HG03520 (cell line): ENCODE data around the gene ARID4B.
"Not testable (repeated sequence)": the region's sequence is repeated elsewhere in the genome, so short reads cannot be mapped to it uniquely, and the experiment has no call there.

Source experiments
- ATAC-seq: cut with Tn5 transposase; IDR thresholded peaks from one replicate; pipeline ENCODE4 v1.9.1; 2021; ENCODE audit warnings: mild to moderate bottlenecking, moderate library complexity; ENCODE audit not compliant: unreplicated experiment

Gene ARID4B

GRCh38 chr1:235327559-235328270 lies at the start of gene ARID4B:
Gene ARID4B (minus strand): TSS chr1:235328179. CDS start chr1:235326919, 1,260 bp downstream.
- ATAC-seq = peak; percentile 8

- ATAC-seq = no peak
Measured at GRCh38 chr1:235375919-235376605, 48.1 kb upstream of the ARID4B start.

- no peak for ATAC-seq
Measured at GRCh38 chr1:235369802-235370201, 41.8 kb upstream of the ARID4B start.

GRCh38 chr1:235368428-235368827 lies 40.4 kb upstream of the ARID4B start:
- no peak for ATAC-seq

GRCh38 chr1:235367000-235367908 lies 39.3 kb upstream of the ARID4B start, which contains the start of gene TBCE:
Gene TBCE (plus strand): TSS chr1:235367427. CDS start chr1:235380050, 12,623 bp downstream.
- peak; percentile 99 for ATAC-seq

GRCh38 chr1:235366286-235366685 lies 38.3 kb upstream of the ARID4B start:
- no peak for ATAC-seq

GRCh38 chr1:235364189-235364588 lies 36.2 kb upstream of the ARID4B start:
- ATAC-seq = not testable (repeated sequence)

- no peak for ATAC-seq
Measured at GRCh38 chr1:235358899-235359298, 30.9 kb upstream of the ARID4B start.

GRCh38 chr1:235357485-235358373 lies 29.8 kb upstream of the ARID4B start:
- no peak for ATAC-seq

GRCh38 chr1:235351898-235352297 lies 23.9 kb upstream of the ARID4B start:
- no peak for ATAC-seq

- no peak for ATAC-seq
Measured at GRCh38 chr1:235351441-235351840, 23.5 kb upstream of the ARID4B start.

GRCh38 chr1:235343726-235344125 lies 15.7 kb upstream of the ARID4B start:
- ATAC-seq = no peak

- ATAC-seq = no peak
Measured at GRCh38 chr1:235342471-235342870, 14.5 kb upstream of the ARID4B start.

- no peak for ATAC-seq
Measured at GRCh38 chr1:235342039-235342438, 14.1 kb upstream of the ARID4B start.

GRCh38 chr1:235341334-235341733 lies 13.4 kb upstream of the ARID4B start:
- no peak for ATAC-seq

GRCh38 chr1:235339746-235340145 lies 11.8 kb upstream of the ARID4B start:
- ATAC-seq = no peak

- ATAC-seq = no peak
Measured at GRCh38 chr1:235336903-235337302, 8.9 kb upstream of the ARID4B start.

GRCh38 chr1:235331401-235331800 lies 3.4 kb upstream of the ARID4B start:
- ATAC-seq = no peak

- ATAC-seq = no peak
Measured at GRCh38 chr1:235330918-235331285, 2.9 kb upstream of the ARID4B start.

- peak; percentile 25 for ATAC-seq
Measured at GRCh38 chr1:235329139-235329902, 1.3 kb upstream of the ARID4B start.
